Body of pancreas (tissue), 4 donors: ENCODE data around the gene SDC3. TPM values are rescaled to one million over a fixed set of nuclear protein-coding genes. Genes with fewer than 3 reads are reported as not detected.
A peak's percentile ranks its signal among the peaks of the same experiment; 100 is the strongest.

Experiments used
- ATAC-seq: fragments of 150-250 bp; one replicate; pipeline ENCODE4 v1.9.1; 2016
- DNase-seq, 4 donors: peaks; one replicate each; pipeline ENCODE4 v3.0.0-alpha.2; 2019
- H3K27ac ChIP-seq, 4 donors: fragments of 200-600 bp; sonication (generic); 1 replicate in 3 of 4; 2 replicates in 1 of 4; pipeline versions ENCODE4 v1.5.1 to v1.6.1; 2016 to 2019; ENCODE audit warnings: mild to moderate bottlenecking in 1 of 4, mixed read lengths in 1 of 4, moderate library complexity in 1 of 4
- H3K27me3 ChIP-seq, 2 donors: fragments of 200-600 bp; sonication (generic); one replicate each; pipeline ENCODE4 v1.6.0; 2016; ENCODE audit warnings: mild to moderate bottlenecking in 1 of 2
- H3K36me3 ChIP-seq, 2 donors: fragments of 200-600 bp; sonication (generic); replicated peaks in 1 of 2; 2 replicates each; pipeline ENCODE4 v1.5.1; 2016; ENCODE audit warnings: low read depth in 2 of 2; ENCODE audit not compliant: insufficient read depth in 1 of 2
- H3K4me1 ChIP-seq: fragments of 200-600 bp; sonication (generic); one replicate; pipeline ENCODE4 v1.6.0; 2016
- H3K4me3 ChIP-seq, 2 donors: fragments of 200-600 bp; sonication (generic); 1 replicate in 1 of 2; 2 replicates in 1 of 2; pipeline ENCODE4 v1.5.1; 2016 to 2019
- H3K9me3 ChIP-seq, 3 donors: fragments of 200-600 bp; sonication (generic); 1 replicate in 2 of 3; 2 replicates in 1 of 3; pipeline ENCODE4 v1.5.1; 2016
- POLR2A ChIP-seq, 3 donors: fragments of 450-650 bp; IDR thresholded peaks; one replicate each; pipeline ENCODE4 v1.6.1; 2016; ENCODE audit warnings: antibody characterized with exemption in 3 of 3, mild to moderate bottlenecking in 2 of 3
- WGBS, 2 donors: methylation state at CpG; one replicate each; pipeline ENCODE4 v1.1.5; 2017; 5-methylcytosine and 5-hydroxymethylcytosine counted together
- intact Hi-C: fragments of 100-400 bp; cut with DNase I; formaldehyde crosslinking; loops from one replicate; pipeline ENCODE4 v1.15.1; 2023
- total RNA-seq, 2 donors: library from RNA; depleted of rRNA; stranded (reverse); fragments of >200 nt; gene quantifications; one replicate each; pipeline ENCODE4 v1.1.0, GENCODE V29; 2016
- TF ChIP-seq, protein P1 (sequence below), 7 experiments: fragments of 450-650 bp in 4 of 7; fragments of 200-600 bp in 3 of 7; sonication (generic) in 3 of 7; IDR thresholded peaks; one replicate each; pipeline ENCODE4 v1.5.1; 2016 to 2019; ENCODE audit warnings: antibody characterized with exemption in 7 of 7

The SDC3 gene
- total RNA-seq, 2 donors from 2014 or later, result 7.8 to 19.1 TPM

DNA sequence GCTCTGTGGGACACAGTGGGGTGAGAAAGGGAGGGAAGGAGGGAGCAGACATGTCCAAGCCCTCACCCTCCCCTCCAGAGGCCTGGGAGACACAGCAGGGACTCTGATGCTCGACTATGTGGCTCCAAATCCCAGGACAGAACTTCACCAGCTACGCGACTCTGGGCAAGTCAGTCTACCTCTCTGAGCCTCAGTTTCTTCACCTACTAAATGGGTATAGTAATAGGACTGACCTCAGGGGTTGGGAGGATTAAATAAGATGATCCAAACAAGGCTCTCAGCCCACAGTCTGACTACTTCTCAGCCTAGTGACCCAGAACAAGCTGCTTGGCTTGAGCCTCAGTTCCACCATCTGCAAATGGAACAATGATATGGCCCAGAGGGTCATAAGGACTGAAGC lies 19.6 kb downstream of the SDC3 start:
- DNase-seq (no peak), ATAC-seq (no peak)
- WGBS, 2 donors, result 83 to 100% methylated on average over 2 to 3 of the region's 3 CpGs
- Histone ChIP-seq H3K4me3 (no peak overlapping the region), H3K27ac (no peak overlapping the region), H3K9me3 (no peaks in the 10 kb centered on the region), H3K4me1 (peaks cover 7% of the 10 kb centered on the region), H3K36me3 (no peaks in the 10 kb centered on the region), H3K27me3 (no peaks in the 10 kb centered on the region)
- intact Hi-C loops, result no loop called here
- TF ChIP-seq, protein P1, sequence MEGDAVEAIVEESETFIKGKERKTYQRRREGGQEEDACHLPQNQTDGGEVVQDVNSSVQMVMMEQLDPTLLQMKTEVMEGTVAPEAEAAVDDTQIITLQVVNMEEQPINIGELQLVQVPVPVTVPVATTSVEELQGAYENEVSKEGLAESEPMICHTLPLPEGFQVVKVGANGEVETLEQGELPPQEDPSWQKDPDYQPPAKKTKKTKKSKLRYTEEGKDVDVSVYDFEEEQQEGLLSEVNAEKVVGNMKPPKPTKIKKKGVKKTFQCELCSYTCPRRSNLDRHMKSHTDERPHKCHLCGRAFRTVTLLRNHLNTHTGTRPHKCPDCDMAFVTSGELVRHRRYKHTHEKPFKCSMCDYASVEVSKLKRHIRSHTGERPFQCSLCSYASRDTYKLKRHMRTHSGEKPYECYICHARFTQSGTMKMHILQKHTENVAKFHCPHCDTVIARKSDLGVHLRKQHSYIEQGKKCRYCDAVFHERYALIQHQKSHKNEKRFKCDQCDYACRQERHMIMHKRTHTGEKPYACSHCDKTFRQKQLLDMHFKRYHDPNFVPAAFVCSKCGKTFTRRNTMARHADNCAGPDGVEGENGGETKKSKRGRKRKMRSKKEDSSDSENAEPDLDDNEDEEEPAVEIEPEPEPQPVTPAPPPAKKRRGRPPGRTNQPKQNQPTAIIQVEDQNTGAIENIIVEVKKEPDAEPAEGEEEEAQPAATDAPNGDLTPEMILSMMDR (IDR thresholded peaks at IDR 0.05), result no peak
- no peak for TF ChIP-seq POLR2A (IDR thresholded peaks at IDR 0.05)

DNA sequence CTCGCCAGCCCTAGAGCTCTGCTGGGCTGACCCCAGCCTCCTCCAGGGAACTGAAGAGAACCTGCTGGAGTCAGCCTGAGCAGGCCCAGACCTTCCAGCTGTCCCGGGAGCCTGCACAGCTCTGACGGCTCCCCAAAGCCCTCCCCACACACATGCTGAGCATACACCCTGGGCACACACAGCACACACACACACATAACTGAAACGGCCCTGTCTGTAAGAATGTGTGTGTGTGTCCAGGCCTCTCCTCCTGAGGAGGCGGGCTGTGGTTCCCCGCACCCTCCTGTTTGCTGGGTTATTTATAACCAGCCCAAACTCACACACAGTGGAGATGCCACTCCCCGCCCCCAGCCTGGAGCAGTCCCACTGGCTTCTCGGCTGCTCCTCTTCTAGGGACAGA lies 20.2 kb downstream of the SDC3 start:
- TF ChIP-seq, protein P1 (IDR thresholded peaks at IDR 0.05), result no peak
- TF ChIP-seq POLR2A (IDR thresholded peaks at IDR 0.05), result no peak
- intact Hi-C loops, result no loop called here
- H3K27me3 ChIP-seq, result no peaks in the 10 kb centered on the region
- H3K27ac ChIP-seq, result no peak overlapping the region
- 39 to 48% methylated on average over 6 to 8 of the region's 8 CpGs for WGBS, 2 donors
- H3K9me3 ChIP-seq, result no peaks in the 10 kb centered on the region
- DNase-seq (peak in 3 of 4 donors; percentile 17 to 39 (median 31)), ATAC-seq (peak; percentile 45)
- H3K4me3 ChIP-seq, result no peak overlapping the region
- H3K4me1 ChIP-seq, result peaks cover 7% of the 10 kb centered on the region
- no peaks in the 10 kb centered on the region for H3K36me3 ChIP-seq

DNA sequence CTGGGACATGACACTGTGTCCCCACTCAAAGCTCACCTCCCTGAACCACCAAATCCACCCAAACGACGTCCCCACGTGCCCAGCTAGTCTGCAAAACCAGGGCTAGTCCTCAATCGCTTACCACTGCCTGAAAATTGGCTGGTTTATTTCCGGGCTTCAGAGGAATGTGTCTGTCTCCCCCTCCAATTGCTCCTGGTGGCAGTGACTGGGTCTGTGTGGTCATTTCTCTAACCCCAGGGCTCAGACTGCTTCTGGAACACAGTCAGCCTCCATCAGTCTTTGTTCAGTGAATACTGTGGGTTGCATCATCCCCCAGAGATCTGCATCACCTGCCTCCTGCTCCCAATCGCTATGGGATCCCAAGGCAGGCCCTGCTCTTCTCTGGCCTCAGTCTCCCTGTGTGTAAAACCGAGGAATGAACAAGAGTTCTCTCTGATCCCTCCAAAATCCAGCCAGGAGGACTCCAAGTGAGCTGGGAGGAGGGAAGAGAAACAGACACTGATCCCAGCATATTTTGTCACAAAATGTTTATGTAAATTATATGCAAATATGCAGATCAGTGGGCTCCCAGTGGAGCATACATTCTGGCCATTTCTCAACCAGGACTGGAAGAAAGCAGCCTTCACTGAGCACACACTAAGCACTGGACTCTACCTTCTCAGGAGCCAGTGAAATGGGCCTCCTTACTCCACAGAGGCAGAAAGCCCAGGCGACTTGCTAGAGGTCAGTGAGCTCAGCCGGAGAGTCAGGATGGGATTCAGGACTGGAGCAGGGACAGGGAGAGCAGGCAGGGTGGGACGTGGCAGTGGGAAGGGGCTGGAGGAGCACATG lies 20.9 kb downstream of the SDC3 start:
- ATAC-seq (peak; percentile 6), DNase-seq (no peak)
- Histone ChIP-seq H3K4me1 (peaks cover 4% of the 10 kb centered on the region), H3K9me3 (no peaks in the 10 kb centered on the region), H3K36me3 (no peaks in the 10 kb centered on the region), H3K4me3 (no peak overlapping the region), H3K27me3 (no peaks in the 10 kb centered on the region), H3K27ac (no peak overlapping the region)
- 79 to 89% methylated on average over 5 to 10 of the region's 10 CpGs for WGBS, 2 donors
- intact Hi-C loops, result no loop called here
- no peak for TF ChIP-seq POLR2A (IDR thresholded peaks at IDR 0.05)
- TF ChIP-seq, protein P1 (IDR thresholded peaks at IDR 0.05), result no peak

DNA sequence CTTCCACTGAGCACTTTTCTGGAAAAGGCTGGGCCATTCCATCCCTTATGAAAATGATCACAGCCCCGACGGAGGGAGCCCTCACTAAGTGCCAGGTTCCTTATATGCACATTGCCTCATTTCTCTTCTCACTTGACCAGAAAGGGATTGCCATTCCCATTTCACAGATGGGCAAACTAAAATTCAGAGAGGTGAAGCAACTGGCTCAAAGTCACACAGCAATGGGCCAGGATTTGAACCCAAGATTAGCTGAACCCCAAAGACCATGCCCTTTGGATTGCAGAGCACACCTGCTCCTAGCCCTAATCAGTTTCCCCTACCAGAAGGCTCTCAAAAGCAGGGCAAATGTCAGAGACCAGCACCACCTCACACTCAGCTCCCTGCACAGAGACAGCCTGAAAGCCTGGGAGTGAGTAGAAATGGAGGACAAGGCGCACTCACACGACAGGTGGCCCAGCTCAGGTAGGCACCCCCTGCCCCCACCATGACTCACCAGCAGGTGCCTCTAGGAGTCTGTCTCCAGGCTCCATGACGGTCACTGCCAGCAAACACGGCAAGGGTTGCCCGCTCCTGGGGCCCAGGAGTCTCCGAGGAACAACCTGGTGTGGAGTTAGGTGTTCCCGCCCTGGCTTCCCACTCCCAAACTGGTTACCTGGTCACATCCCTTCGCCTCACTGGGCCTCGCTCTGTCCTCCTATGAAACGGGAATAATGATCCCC lies 21.7 kb downstream of the SDC3 start:
- DNase-seq (no peak), ATAC-seq (no peak)
- H3K36me3 ChIP-seq, result no peaks in the 10 kb centered on the region
- 89 to 90% methylated on average over 10 to 11 of the region's 12 CpGs for WGBS, 2 donors
- H3K4me1 ChIP-seq, result peaks cover 4% of the 10 kb centered on the region
- no peaks in the 10 kb centered on the region for H3K9me3 ChIP-seq
- no peak for TF ChIP-seq POLR2A (IDR thresholded peaks at IDR 0.05)
- TF ChIP-seq, protein P1 (IDR thresholded peaks at IDR 0.05), result no peak
- H3K4me3 ChIP-seq, result no peak overlapping the region
- H3K27ac ChIP-seq, result no peak overlapping the region
- H3K27me3 ChIP-seq, result no peaks in the 10 kb centered on the region
- intact Hi-C loops, result no loop called here
